Measurements from ENCODE around the gene BAG5.
"Not testable (repeated sequence)": the region's sequence is repeated elsewhere in the genome, so short reads cannot be mapped to it uniquely, and the experiment has no call there.

BAG5 gene

GRCh38 chr14:103533999-103534575 is 28.4 kb downstream of the BAG5 start:
- no peak for DNase-seq

- DNase-seq = no peak
Observed at GRCh38 chr14:103533137-103533998, 29.1 kb downstream of the BAG5 start.

DNA sequence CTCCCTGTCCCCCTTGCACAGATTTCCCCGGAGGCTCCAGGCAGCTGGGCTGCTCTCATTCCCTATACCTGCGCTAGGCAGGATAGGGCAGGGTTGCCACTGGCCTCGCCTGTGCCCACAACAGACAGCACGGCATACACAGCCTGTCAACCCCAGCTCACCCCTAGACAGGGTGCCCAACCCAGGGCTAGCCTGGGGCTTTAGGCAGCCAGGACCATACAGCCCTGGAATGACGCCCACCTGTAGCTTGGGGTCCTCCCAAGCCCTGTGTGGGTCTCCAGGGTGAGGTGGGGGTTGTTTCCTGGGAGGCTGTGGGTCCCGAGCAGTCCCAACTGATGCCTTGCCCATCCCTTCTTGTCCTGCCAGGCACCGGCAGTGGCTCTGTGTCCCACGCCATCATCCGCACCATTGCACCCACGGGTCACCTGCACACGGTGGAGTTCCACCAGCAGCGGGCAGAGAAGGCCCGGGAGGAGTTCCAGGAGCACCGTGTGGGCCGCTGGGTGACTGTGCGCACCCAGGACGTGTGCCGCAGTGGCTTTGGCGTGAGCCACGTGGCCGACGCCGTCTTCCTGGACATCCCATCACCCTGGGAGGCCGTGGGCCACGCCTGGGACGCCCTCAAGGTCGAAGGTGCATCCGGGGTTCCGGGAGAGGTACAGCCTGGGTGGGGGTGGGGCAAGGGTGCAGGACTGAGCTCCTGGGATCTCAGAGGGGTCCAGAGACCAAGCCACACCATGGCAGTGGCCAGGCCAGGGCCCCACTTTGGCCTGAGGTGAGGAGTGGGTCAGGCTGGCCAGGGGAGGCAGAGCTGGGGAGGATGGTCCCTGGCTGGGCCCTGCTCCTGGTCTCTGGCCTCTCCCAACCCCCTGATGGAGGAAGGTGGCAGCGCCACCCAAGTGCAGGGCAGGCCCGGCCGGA is 30.0 kb downstream of the BAG5 start:
- no peak for DNase-seq

- DNase-seq = no peak
Observed at GRCh38 chr14:103531421-103532215, 30.8 kb downstream of the BAG5 start.

- no peak for DNase-seq
Observed at GRCh38 chr14:103530831-103531230, 31.6 kb downstream of the BAG5 start.

DNA sequence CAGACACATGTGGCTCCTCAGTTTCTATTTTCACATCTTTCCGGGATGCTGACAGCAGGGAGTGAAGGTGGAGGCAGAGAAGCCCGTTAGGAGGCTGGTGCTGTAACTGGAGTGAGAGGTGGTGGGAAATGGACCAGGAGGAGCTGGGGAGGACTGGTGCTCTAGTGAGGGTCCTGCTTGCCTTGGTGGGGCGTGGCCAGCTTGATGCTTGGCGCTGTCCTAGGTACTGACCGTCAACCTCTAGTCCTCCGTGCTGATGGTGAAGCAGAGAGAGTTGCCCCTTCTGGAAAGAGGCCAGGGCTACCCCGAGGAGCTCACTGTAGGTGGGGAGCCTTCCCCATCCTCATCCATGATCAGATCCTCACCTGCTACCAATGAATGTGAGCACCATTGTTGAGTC is 32.1 kb downstream of the BAG5 start:
- no peak for DNase-seq

GRCh38 chr14:103529383-103530365 is 32.8 kb downstream of the BAG5 start:
- DNase-seq = no peak

GRCh38 chr14:103528587-103529382 is 33.7 kb downstream of the BAG5 start, which contains the start of gene TRMT61A:
Gene TRMT61A, plus strand, starts transcription at chr14:103529196. Its CDS starts 783 bp downstream, at chr14:103529979.
- peak; percentile 72 for DNase-seq

GRCh38 chr14:103528146-103528586 is 34.3 kb downstream of the BAG5 start:
- no peak for DNase-seq

DNA sequence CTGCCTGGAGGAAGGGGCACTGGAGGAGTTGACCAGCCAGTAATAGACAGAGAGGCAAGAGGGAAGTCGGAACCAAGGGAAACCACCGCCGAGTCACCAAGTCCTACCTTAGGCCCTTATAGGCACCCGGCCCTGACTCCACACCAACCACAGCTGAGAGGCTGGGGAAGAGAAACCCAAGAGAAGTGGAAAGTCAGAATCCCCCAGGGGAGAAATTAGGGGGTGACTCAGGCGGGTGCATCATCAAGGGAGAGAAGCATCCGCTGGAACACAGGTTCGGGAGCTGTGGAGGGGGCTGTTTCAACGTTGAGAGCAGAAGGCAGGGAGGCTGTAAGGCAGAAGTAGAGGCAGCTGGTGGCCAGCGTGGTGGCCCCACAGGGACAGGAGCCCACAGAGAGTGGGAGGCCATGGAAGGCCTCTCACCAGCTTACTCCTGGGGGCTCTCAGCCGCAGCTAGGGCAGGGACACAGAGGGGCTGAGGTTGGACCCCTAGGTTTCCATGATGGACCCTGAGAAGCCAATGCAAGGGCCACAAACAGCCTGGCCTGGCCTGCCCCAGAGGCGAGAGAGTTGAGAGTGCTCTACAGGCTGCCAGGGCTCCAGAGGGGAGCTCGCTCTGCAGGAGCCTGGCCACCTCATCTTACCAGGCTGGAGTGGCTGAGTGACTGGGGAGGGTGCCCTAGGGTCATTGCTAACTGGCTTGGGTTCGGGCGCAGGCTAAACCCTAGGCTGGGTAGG is 34.9 kb downstream of the BAG5 start:
- no peak for DNase-seq

- DNase-seq = no peak
Observed at GRCh38 chr14:103526914-103527248, 35.6 kb downstream of the BAG5 start.

- DNase-seq = no peak
Observed at GRCh38 chr14:103526247-103526913, 36.1 kb downstream of the BAG5 start.

DNA sequence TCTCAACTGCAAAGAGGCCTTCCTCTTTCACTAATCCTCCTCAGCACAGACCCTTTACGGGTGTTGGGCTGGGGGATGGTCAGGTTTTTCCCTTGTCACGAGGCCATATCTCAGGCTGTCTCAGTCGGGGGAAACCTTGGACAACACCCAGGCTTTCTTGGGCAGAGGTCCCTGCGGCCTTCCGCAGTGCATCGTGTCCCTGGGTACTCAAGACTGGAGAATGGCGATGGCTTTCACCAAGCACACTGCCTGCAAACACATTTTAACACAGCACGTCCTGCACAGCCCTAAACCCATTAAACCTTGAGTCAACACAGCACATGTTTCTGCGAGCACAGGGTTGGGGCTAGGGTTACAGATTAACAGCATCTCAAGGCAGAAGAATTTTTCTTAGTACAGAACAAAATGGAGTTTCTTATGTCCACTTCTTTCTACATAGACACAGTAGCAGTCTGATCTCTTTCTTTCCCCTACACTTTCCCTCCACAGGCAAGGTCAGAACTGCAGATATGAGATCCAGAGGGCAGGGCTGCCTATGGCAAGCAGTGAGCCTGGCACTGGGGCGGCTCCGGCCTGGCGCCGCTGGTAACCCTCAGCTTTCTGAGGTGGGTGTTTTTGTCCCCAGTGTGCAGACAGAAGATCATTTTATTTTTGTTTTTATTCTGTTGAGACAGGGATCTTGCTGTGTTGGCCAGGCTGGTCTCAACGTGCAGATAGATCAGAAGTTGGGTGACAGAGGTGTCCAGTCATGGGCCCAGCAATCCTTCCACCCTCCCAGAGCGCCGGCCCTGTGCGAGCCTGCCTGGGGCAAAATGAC is 36.8 kb downstream of the BAG5 start:
- DNase-seq = not testable (repeated sequence)

- DNase-seq = no peak
Observed at GRCh38 chr14:103524002-103524935, 38.2 kb downstream of the BAG5 start.

GRCh38 chr14:103523575-103523954 is 38.9 kb downstream of the BAG5 start:
- no peak for DNase-seq

DNA sequence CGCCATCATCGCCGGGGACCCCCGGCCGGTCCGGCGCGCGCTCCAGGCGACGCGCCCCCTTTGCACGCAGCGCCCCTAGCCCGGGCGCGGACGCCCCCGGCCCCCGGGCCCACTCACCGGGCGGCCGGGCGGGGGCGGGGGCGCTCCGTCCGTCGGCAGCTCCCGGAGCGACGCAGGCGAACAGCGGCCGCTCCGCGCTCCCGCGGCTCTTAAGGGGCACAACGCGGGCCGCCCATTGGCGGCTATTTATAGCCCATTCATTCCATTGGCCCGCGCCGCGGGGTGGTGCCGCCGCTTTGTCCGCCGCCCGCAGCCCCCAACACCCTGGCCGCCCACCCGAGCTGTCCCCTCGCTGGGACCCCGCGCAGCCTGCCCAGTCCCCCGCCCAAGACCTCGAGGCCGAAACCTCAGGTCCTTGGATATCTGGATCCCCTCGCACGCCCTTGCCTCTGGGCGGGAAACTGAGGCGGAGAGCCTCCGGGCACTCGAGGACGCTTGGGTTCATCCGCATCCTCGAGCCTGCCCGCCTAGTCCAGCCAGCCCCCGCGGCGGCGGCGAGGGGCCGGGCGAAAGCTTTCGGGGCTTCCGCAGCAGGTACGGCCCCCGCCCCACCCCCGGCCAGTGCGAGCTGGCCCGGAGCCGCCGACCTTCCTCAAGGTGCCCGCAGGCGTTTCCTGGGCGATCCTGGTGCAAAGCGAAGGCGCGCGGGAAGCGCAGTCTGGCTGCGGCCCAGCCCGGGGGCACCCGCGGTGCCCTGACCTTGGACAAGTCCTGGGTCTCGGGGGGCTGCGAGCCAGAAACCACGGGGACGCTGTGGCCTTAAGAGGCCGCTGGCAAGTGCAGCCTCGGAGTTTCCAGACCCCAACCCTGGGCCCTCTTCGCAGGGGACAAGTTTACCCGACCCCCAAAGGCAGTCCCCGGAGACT is 39.5 kb downstream of the BAG5 start, which contains the start of gene CKB:
Gene CKB (minus strand): TSS at position 182 of the 926 bp plus-strand sequence. CDS start 337 bp downstream, outside the sequence.
- DNase-seq = peak; percentile 23

All from NCI-H2029 (cell line).